K562 (cell line): ENCODE data around the gene SYS1. TPM values are rescaled to one million over a fixed set of nuclear protein-coding genes. Genes with fewer than 3 reads are reported as not detected.

Experiments
- ATAC-seq: fragments of 200-7000 bp; cut with Tn5 transposase; 3 replicates; pipeline ENCODE4 v1.9.1; 2020; ENCODE audit warnings: moderate library complexity
- BruUV-seq: library from RNA; stranded (reverse); fragments of 400-500 nt; replicated peaks from 2 replicates; lab custom pipeline; 2021; lab: Mats Ljungman, UMichigan
- CTCF ChIA-PET: fragments of 300-600 bp; formaldehyde crosslinking; extraction: SDS; loops from one replicate; lab custom pipeline; 2021; ENCODE audit warnings: low intra/inter-chr PET ratio; lab: Yijun Ruan, JAX
- POLR2A ChIA-PET: fragments of 300-600, 350-650 bp; sonication (Branson Sonifier 250); formaldehyde crosslinking; extraction: SDS; loops from one replicate; lab custom pipeline; 2021; ENCODE audit warnings: antibody characterized with exemption, inconsistent platforms; lab: Yijun Ruan, JAX
- DNase-seq, 4 experiments: peaks; one replicate each; pipeline versions ENCODE4 v3.0.0 to v3.0.0-alpha.2; 2011 to 2018; ENCODE audit warnings: low spot score in 3 of 4, mixed read lengths in 3 of 4; ENCODE audit errors: extremely low read depth in 1 of 4
- FAIRE-seq: peaks from 2 replicates; lab custom pipeline; 2011; peaks lifted over from hg19 to GRCh38; lab: Jason Lieb, UNC
- H2AFZ ChIP-seq: 2 replicates; pipeline ENCODE4 v1.6.0; 2011; ENCODE audit warnings: low read depth, low read length, control low read depth, inconsistent platforms
- H3K27ac ChIP-seq: fragments of 200-600 bp; 3 replicates; pipeline ENCODE4 v1.8.0; 2011; ENCODE audit warnings: low read depth, mild to moderate bottlenecking, control low read depth, inconsistent platforms, low read length, moderate library complexity, mixed read lengths; ENCODE audit errors: extremely low read depth
- H3K27me3 ChIP-seq, 2 experiments: fragments of 300-600 bp in 1 of 2; 2 replicates in 1 of 2; 3 replicates in 1 of 2; pipeline versions ENCODE4 v1.6.0 to v1.8.0; 2011; ENCODE audit warnings: inconsistent platforms in 2 of 2, low read length in 2 of 2, mild to moderate bottlenecking in 1 of 2, mixed read lengths in 1 of 2, moderate library complexity in 1 of 2; ENCODE audit not compliant: control insufficient read depth in 2 of 2, insufficient read depth in 2 of 2
- H3K36me3 ChIP-seq: fragments of 300-600 bp; 3 replicates; pipeline ENCODE4 v1.8.0; 2011; ENCODE audit warnings: mild to moderate bottlenecking, low read length, inconsistent platforms; ENCODE audit not compliant: control insufficient read depth, insufficient read depth
- H3K4me1 ChIP-seq, 2 experiments: fragments of 200-600 bp in 1 of 2; replicated peaks in 1 of 2; 2 replicates in 1 of 2; 3 replicates in 1 of 2; pipeline versions ENCODE4 v1.5.1 to v1.8.0; 2011; ENCODE audit warnings: inconsistent platforms in 2 of 2, low read length in 2 of 2, mild to moderate bottlenecking in 1 of 2, mixed read lengths in 1 of 2, moderate library complexity in 1 of 2; ENCODE audit not compliant: control insufficient read depth in 2 of 2, insufficient read depth in 2 of 2
- H3K4me2 ChIP-seq: 2 replicates; pipeline ENCODE4 v1.6.1; 2011; ENCODE audit warnings: low read length, control low read depth, inconsistent platforms, mixed read lengths; ENCODE audit not compliant: insufficient read depth
- H3K4me3 ChIP-seq: fragments of 200-600 bp; sonication (generic), shearing (Covaris generic); 2 replicates; pipeline ENCODE4 v1.5.1; 2016; ENCODE audit warnings: control low read depth, inconsistent platforms
- H3K79me2 ChIP-seq: fragments of 200-600 bp; 3 replicates; pipeline ENCODE4 v1.8.0; 2011; ENCODE audit warnings: low read length, inconsistent platforms; ENCODE audit not compliant: control insufficient read depth, insufficient read depth
- H3K9ac ChIP-seq, 2 experiments: 2 replicates each; pipeline versions ENCODE4 v1.6.0 to v1.6.1; 2011; ENCODE audit warnings: low read depth in 2 of 2, low read length in 2 of 2, control low read depth in 1 of 2, inconsistent platforms in 1 of 2, mild to moderate bottlenecking in 1 of 2, mixed read lengths in 1 of 2; ENCODE audit not compliant: insufficient read depth in 1 of 2
- H3K9me1 ChIP-seq: one replicate; pipeline ENCODE4 v1.6.0; 2011; ENCODE audit warnings: inconsistent platforms, mild to moderate bottlenecking, low read length, moderate library complexity; ENCODE audit not compliant: control insufficient read depth, insufficient read depth
- H3K9me3 ChIP-seq: replicated peaks from 2 replicates; pipeline ENCODE4 v1.5.1; 2011; ENCODE audit warnings: low read depth, low read length, inconsistent platforms; ENCODE audit not compliant: control insufficient read depth, insufficient read depth
- H4K20me1 ChIP-seq: replicated peaks from 2 replicates; pipeline ENCODE4 v1.6.1; 2011; ENCODE audit warnings: low read length, inconsistent platforms, mixed read lengths; ENCODE audit not compliant: control insufficient read depth, insufficient read depth
- CBX5 ChIP-seq: IDR thresholded peaks from 2 replicates; pipeline ENCODE4 v1.6.1; 2014; ENCODE audit warnings: low read depth, borderline replicate concordance
- DPF2 ChIP-seq: fragments of 450-650 bp; IDR thresholded peaks from 2 replicates; pipeline ENCODE4 v1.6.1; 2016
- MTA3 ChIP-seq: fragments of 450-650 bp; formaldehyde crosslinking; IDR thresholded peaks from 2 replicates; pipeline ENCODE4 v1.6.1; 2017; ENCODE audit warnings: mild to moderate bottlenecking, borderline replicate concordance
- NKRF ChIP-seq: fragments of 450-650 bp; IDR thresholded peaks from 2 replicates; pipeline ENCODE4 v1.6.1; 2016; ENCODE audit warnings: borderline replicate concordance
- PRPF4 ChIP-seq: fragments of 200-400 bp; formaldehyde crosslinking; IDR thresholded peaks from one replicate; pipeline ENCODE4 v1.6.1; 2017; ENCODE audit warnings: low read length, low read depth, mild to moderate bottlenecking; ENCODE audit not compliant: insufficient read depth, poor library complexity, severe bottlenecking
- ZNF184 ChIP-seq: sonication (generic); formaldehyde crosslinking; IDR thresholded peaks from 2 replicates; pipeline ENCODE4 v1.5.0; 2020; ENCODE audit warnings: missing genetic modification reagents
- WGBS: fragments of 100-300 bp; shearing (Covaris generic); methylation state at CpG from one replicate; pipeline ENCODE4 v1.1.6; 2016; ENCODE audit warnings: low coverage, mixed read lengths; ENCODE audit not compliant: insufficient coverage; ENCODE audit errors: missing lambda C conversion rate; 5-methylcytosine and 5-hydroxymethylcytosine counted together
- in situ Hi-C: fragments of 300-500 bp; cut with MboI; formaldehyde crosslinking; loops from 4 replicates; pipeline ENCODE4 v1.15.0; 2018; ENCODE audit warnings: inconsistent platforms, mixed read lengths
- intact Hi-C: fragments of 100-400 bp; cut with micrococcal nuclease; formaldehyde crosslinking; loops from 2 replicates; pipeline ENCODE4 v1.14.2; 2022
- polyA plus RNA-seq, 8 experiments: library from polyadenylated mRNA; depleted of rRNA in 4 of 8; stranded (reverse) in 5 of 8; unstranded in 3 of 8; fragments of >200 nt; fragmentation: Nextera tagmentation in 2 of 8; fragmentation: Illumina TruSeq in 1 of 8; extraction: Ambion mirVana in 2 of 8; extraction: Trizol in 1 of 8; gene quantifications; 2 replicates each; pipeline versions ENCODE4 v1.2.1 to v1.2.3, GENCODE V29; 2011 to 2014; ENCODE audit warnings: inconsistent platforms in 1 of 8, missing spikeins in 1 of 8
- total RNA-seq, 7 experiments: library from RNA; depleted of rRNA in 6 of 7; stranded (reverse); fragments of >200 nt in 6 of 7; fragmentation: Illumina TruSeq in 2 of 7; extraction: Trizol in 2 of 7; gene quantifications; 2 replicates each; pipeline versions ENCODE4 v1.2.1 to v1.2.3, GENCODE V29; 2011 to 2021; ENCODE audit warnings: low replicate concordance in 1 of 7

Gene SYS1
- total and polyA plus RNA-seq, 9 of the 15 experiments (the other 6 are each of a cell fraction or from before 2014, with no cell fraction given): 11.1 to 25.2 (median 17.5) TPM

DNA sequence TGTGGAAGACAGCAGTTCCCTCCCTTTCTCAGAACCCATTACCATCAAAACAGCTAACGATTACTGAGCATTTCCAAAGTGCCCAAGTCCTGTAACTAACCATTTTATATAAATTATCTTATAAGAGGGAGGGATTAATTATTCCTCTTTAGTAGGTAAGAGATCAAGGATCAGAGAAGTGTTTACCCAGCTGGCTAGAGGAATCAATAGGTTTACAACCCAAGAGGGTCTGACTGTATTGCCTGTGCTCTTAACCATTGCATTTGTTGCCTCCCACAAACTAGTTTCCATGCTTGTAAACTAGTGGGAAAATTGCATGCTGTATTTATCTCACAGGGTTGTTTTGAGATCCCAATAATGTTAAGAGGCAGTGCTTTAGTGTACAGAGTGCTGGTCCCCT, 41.5 kb downstream of the SYS1 start:
- H3K4me3 ChIP-seq: no peak overlapping the region
- POLR2A ChIA-PET: no interaction called here
- H3K9me1 ChIP-seq: no peaks in the 10 kb centered on the region
- peaks cover 17% of the 10 kb centered on the region; the same call in 2 of the 3 replicates for H3K79me2 ChIP-seq
- no peak for DNase-seq
- in situ Hi-C loops (no loop called here), intact Hi-C loops (no loop called here)
- H3K4me1 ChIP-seq: peaks cover 10 to 25% of the 10 kb centered on the region in 2 experiments; a peak in 3 of 5 replicates
- no peaks in the 10 kb centered on the region; a peak in 1 of 5 replicates for H3K27me3 ChIP-seq
- H3K9ac ChIP-seq: no peak overlapping the region
- H3K27ac ChIP-seq: no peak overlapping the region
- BruUV-seq: no TSS peak
- no peaks in the 10 kb centered on the region for H4K20me1 ChIP-seq
- H3K4me2 ChIP-seq: no peak overlapping the region
- peaks cover 10% of the 10 kb centered on the region for H3K9me3 ChIP-seq
- TF ChIP-seq MTA3 (no peak), CBX5 (no peak), PRPF4 (no peak), DPF2 (no peak), NKRF (no peak), ZNF184 (CRISPR knock-in tag) (no peak)
- TF ChIP-seq, all 486 proteins: peak for 0
- FAIRE-seq (no peak), ATAC-seq (no peak)
- CTCF ChIA-PET: no interaction called here
- WGBS: 58% methylated on average over 1 of the region's 1 CpG
- Histone ChIP-seq H3K36me3 (peaks cover 2% of the 10 kb centered on the region; the same call in 2 of the 3 replicates), H2AFZ (no peak overlapping the region)
